Erythroblast (primary cell): ENCODE results near the gene MTF2.

Experiments
- GATA1 ChIP-seq: IDR thresholded peaks from 2 replicates; pipeline ENCODE4 v1.6.1; 2011; ENCODE audit warnings: low read depth, mild to moderate bottlenecking, control low read depth, low read length, moderate library complexity
- POLR2A ChIP-seq: IDR thresholded peaks from 2 replicates; pipeline ENCODE4 v1.6.1; 2011; ENCODE audit warnings: mild to moderate bottlenecking, low read length

DNA sequence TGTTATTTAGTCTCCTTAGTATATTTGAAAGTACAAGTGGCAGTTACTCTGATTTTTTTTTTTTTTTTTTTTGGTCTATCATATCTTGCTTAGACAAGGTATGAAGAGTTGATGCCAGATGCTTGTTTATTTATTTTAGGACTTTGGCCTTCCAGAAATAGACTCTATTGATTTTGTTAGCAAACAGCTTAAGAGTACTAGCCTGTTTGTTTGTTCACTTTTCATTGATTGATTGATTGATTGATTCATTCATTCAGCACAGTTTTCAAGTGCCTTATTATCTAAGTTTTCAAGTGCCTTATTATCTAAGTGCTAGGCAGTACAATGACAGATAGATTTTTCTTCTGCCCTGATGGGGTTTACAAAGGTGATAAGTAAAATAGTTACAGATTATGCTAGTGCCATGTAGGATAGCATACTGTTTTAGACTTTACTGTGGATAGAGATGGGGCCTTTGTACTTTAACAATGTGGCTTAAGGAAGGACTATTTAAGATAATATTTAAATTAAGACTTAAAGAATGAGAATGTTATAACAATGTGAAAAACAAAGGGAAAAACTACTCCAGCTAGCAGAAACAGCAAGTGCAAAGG lies 50.5 kb downstream of the MTF2 start:
- TF ChIP-seq POLR2A (no peak), GATA1 (no peak)
